H1 (cell line): ENCODE measurements around the gene EVPLL. TPM values are rescaled to one million over a fixed set of nuclear protein-coding genes. Genes with fewer than 3 reads are reported as not detected.
"Not testable (repeated sequence)": the region's sequence is repeated elsewhere in the genome, so short reads cannot be mapped to it uniquely, and the experiment has no call there.

Experiments
- CTCF ChIA-PET: fragments of 300-600 bp; sonication (Branson Sonifier 250); formaldehyde crosslinking; loops from one replicate; lab custom pipeline; 2021; ENCODE audit not compliant: partially characterized antibody; lab: Charles Lee
- POLR2A ChIA-PET: fragments of 300-600 bp; sonication (Branson Sonifier 250); formaldehyde crosslinking; loops from one replicate; lab custom pipeline; 2021; ENCODE audit warnings: inconsistent platforms; ENCODE audit not compliant: partially characterized antibody; lab: Charles Lee
- DNase-seq, 2 experiments: peaks; one replicate each; pipeline versions ENCODE4 v3.0.0 to v3.0.0-alpha.2; 2010 to 2022; ENCODE audit warnings: low spot score in 2 of 2, low read depth in 1 of 2, mixed read lengths in 1 of 2
- FAIRE-seq: peaks from 2 replicates; lab custom pipeline; 2011; peaks lifted over from hg19 to GRCh38; lab: Jason Lieb, UNC
- H2AFZ ChIP-seq: 2 replicates; pipeline ENCODE4 v1.8.1; 2012; ENCODE audit warnings: low read length, inconsistent platforms
- H2AK5ac ChIP-seq: 2 replicates; pipeline ENCODE4 v1.6.1; 2013; ENCODE audit warnings: low read depth, low read length
- H2BK120ac ChIP-seq: replicated peaks from 2 replicates; pipeline ENCODE3; 2013; ENCODE audit warnings: low read depth, low read length, inconsistent platforms
- H2BK12ac ChIP-seq: 2 replicates; pipeline ENCODE4 v1.6.1; 2013; ENCODE audit warnings: low read depth, low read length
- H2BK15ac ChIP-seq: 2 replicates; pipeline ENCODE4 v1.6.1; 2013; ENCODE audit warnings: low read length
- H2BK20ac ChIP-seq: 2 replicates; pipeline ENCODE4 v1.6.1; 2013; ENCODE audit warnings: low read length
- H2BK5ac ChIP-seq: 2 replicates; pipeline ENCODE4 v1.6.1; 2013; ENCODE audit warnings: low read depth, low read length
- H3K14ac ChIP-seq: 2 replicates; pipeline ENCODE4 v1.6.1; 2013; ENCODE audit warnings: inconsistent platforms; ENCODE audit not compliant: insufficient read length
- H3K18ac ChIP-seq: 2 replicates; pipeline ENCODE4 v1.6.1; 2013; ENCODE audit warnings: low read length; ENCODE audit errors: extremely low read depth
- H3K23ac ChIP-seq: 2 replicates; pipeline ENCODE4 v1.6.1; 2013; ENCODE audit warnings: inconsistent platforms; ENCODE audit not compliant: insufficient read length
- H3K23me2 ChIP-seq: 2 replicates; pipeline ENCODE4 v1.6.1; 2013; ENCODE audit warnings: low read depth, low read length
- H3K27ac ChIP-seq: 2 replicates; pipeline ENCODE4 v1.6.1; 2011; ENCODE audit warnings: low read depth, low read length, inconsistent platforms
- H3K27me3 ChIP-seq, 4 experiments: replicated peaks in 1 of 4; 1 replicate in 1 of 4; 2 replicates in 3 of 4; pipeline versions ENCODE4 v1.6.1 to v1.8.1; 2011 to 2013; ENCODE audit warnings: low read length in 3 of 4, mild to moderate bottlenecking in 3 of 4, inconsistent platforms in 2 of 4, mixed read lengths in 2 of 4, moderate library complexity in 1 of 4; ENCODE audit not compliant: control insufficient read depth in 3 of 4, insufficient read depth in 3 of 4; ENCODE audit errors: extremely low read depth in 1 of 4
- H3K36me3 ChIP-seq, 4 experiments: 2 replicates each; pipeline versions ENCODE4 v1.6.1 to v1.8.1; 2011 to 2013; ENCODE audit warnings: mild to moderate bottlenecking in 4 of 4, low read length in 3 of 4, moderate library complexity in 2 of 4, control low read depth in 1 of 4, inconsistent platforms in 1 of 4; ENCODE audit not compliant: insufficient read depth in 4 of 4, control insufficient read depth in 2 of 4
- H3K4ac ChIP-seq: replicated peaks from 2 replicates; pipeline ENCODE3; 2013; ENCODE audit warnings: low read length, low read depth, mixed read lengths, inconsistent platforms; ENCODE audit not compliant: insufficient read length
- H3K4me1 ChIP-seq, 4 experiments: replicated peaks in 1 of 4; 1 replicate in 1 of 4; 2 replicates in 3 of 4; pipeline versions ENCODE4 v1.6.1 to v1.8.1; 2011 to 2013; ENCODE audit warnings: low read length in 3 of 4, inconsistent platforms in 2 of 4, mixed read lengths in 1 of 4; ENCODE audit not compliant: insufficient read depth in 4 of 4, control insufficient read depth in 3 of 4
- H3K4me2 ChIP-seq, 2 experiments: 2 replicates each; pipeline versions ENCODE4 v1.6.1 to v1.8.1; 2011 to 2013; ENCODE audit warnings: low read depth in 2 of 2, low read length in 2 of 2, control low read depth in 1 of 2, inconsistent platforms in 1 of 2, mild to moderate bottlenecking in 1 of 2; ENCODE audit not compliant: insufficient read depth in 1 of 2
- H3K4me3 ChIP-seq, 4 experiments: fragments of 200-600, 300-600 bp in 1 of 4; sonication (generic), shearing (Covaris generic), sonication (Bioruptor Twin) in 1 of 4; 2 replicates each; pipeline versions ENCODE4 v1.5.1 to v1.8.1; 2011 to 2016; ENCODE audit warnings: low read length in 4 of 4, low read depth in 3 of 4, control low read depth in 2 of 4, inconsistent platforms in 2 of 4, mild to moderate bottlenecking in 2 of 4, mixed read lengths in 1 of 4, moderate library complexity in 1 of 4; ENCODE audit not compliant: insufficient read depth in 2 of 4; ENCODE audit errors: extremely low read depth in 1 of 4
- H3K56ac ChIP-seq: replicated peaks from 2 replicates; pipeline ENCODE3; 2013; ENCODE audit warnings: low read depth, mild to moderate bottlenecking, mixed read lengths, low read length, inconsistent platforms; ENCODE audit not compliant: insufficient read length
- H3K79me1 ChIP-seq: 2 replicates; pipeline ENCODE4 v1.6.1; 2013; ENCODE audit warnings: low read depth, low read length, control low read depth
- H3K79me2 ChIP-seq, 2 experiments: 2 replicates each; pipeline versions ENCODE4 v1.6.1 to v1.8.1; 2012 to 2013; ENCODE audit warnings: low read length in 2 of 2, mild to moderate bottlenecking in 2 of 2, inconsistent platforms in 1 of 2; ENCODE audit not compliant: insufficient read depth in 2 of 2, control insufficient read depth in 1 of 2
- H3K9ac ChIP-seq, 4 experiments: replicated peaks in 1 of 4; 1 replicate in 1 of 4; 2 replicates in 3 of 4; pipeline versions ENCODE4 v1.6.1 to v1.8.1; 2011 to 2013; ENCODE audit warnings: low read depth in 3 of 4, low read length in 3 of 4, control low read depth in 2 of 4, mild to moderate bottlenecking in 2 of 4, moderate library complexity in 2 of 4, inconsistent platforms in 1 of 4; ENCODE audit errors: extremely low read depth in 1 of 4
- H3K9me3 ChIP-seq, 2 experiments: 2 replicates each; pipeline versions ENCODE4 v1.6.1 to v1.8.1; 2012 to 2013; ENCODE audit warnings: mild to moderate bottlenecking in 2 of 2, moderate library complexity in 2 of 2, control low read depth in 1 of 2, inconsistent platforms in 1 of 2, low read depth in 1 of 2, low read length in 1 of 2, mixed read lengths in 1 of 2; ENCODE audit not compliant: insufficient read depth in 2 of 2
- H4K20me1 ChIP-seq, 2 experiments: replicated peaks in 1 of 2; 2 replicates each; pipeline versions ENCODE3 to v1.8.1; 2011 to 2013; ENCODE audit warnings: inconsistent platforms in 2 of 2, low read length in 2 of 2, mild to moderate bottlenecking in 1 of 2; ENCODE audit not compliant: insufficient read depth in 2 of 2, control insufficient read depth in 1 of 2
- H4K5ac ChIP-seq: 2 replicates; pipeline ENCODE4 v1.6.1; 2013; ENCODE audit warnings: low read length, low read depth, mixed read lengths, inconsistent platforms; ENCODE audit not compliant: insufficient read length
- H4K8ac ChIP-seq: 2 replicates; pipeline ENCODE4 v1.8.0; 2013; ENCODE audit warnings: mild to moderate bottlenecking, moderate library complexity, low read length, inconsistent platforms; ENCODE audit not compliant: insufficient read depth; ENCODE audit errors: extremely low read depth
- H4K91ac ChIP-seq: replicated peaks from 2 replicates; pipeline ENCODE3; 2013; ENCODE audit warnings: low read length, mixed read lengths, inconsistent platforms; ENCODE audit not compliant: insufficient read length
- WGBS, 2 experiments: shearing (Covaris generic) in 1 of 2; methylation state at CpG; one replicate each; pipeline versions ENCODE4 v1.1.6 to v1.1.7; 2013 to 2015; ENCODE audit warnings: low lambda C conversion rate in 2 of 2, mixed read lengths in 2 of 2, inconsistent platforms in 1 of 2, low coverage in 1 of 2, missing lambda C conversion rate in 1 of 2; ENCODE audit not compliant: insufficient replicate concordance in 2 of 2, insufficient coverage in 1 of 2, insufficient read length in 1 of 2; ENCODE audit errors: extremely low coverage in 1 of 2, missing lambda C conversion rate in 1 of 2; 5-methylcytosine and 5-hydroxymethylcytosine counted together
- polyA plus RNA-seq, 7 experiments: library from polyadenylated mRNA; depleted of rRNA in 3 of 7; stranded (reverse) in 5 of 7; unstranded in 2 of 7; fragments of >200 nt in 5 of 7; fragments of 200-250 nt in 2 of 7; gene quantifications; 1 replicate in 5 of 7; 2 replicates in 1 of 7; 4 replicates in 1 of 7; pipeline versions ENCODE4 v1.2.1 to v1.2.3, GENCODE V29; 2011 to 2013; ENCODE audit warnings: missing spikeins in 2 of 7, mixed read lengths in 2 of 7
- total RNA-seq: library from RNA; stranded (reverse); fragmentation: NEBNext Ultra II Directional; extraction: Animal tissue kit (Norgen Biotek cat#: 25700); gene quantifications from 2 replicates; pipeline ENCODE4 v1.2.1, GENCODE V29; 2021

Gene EVPLL
- total and polyA plus RNA-seq, 2 of the 8 experiments (the other 6 are each of a cell fraction or from before 2014, with no cell fraction given), result 0.06 TPM; not detected in 1

DNA sequence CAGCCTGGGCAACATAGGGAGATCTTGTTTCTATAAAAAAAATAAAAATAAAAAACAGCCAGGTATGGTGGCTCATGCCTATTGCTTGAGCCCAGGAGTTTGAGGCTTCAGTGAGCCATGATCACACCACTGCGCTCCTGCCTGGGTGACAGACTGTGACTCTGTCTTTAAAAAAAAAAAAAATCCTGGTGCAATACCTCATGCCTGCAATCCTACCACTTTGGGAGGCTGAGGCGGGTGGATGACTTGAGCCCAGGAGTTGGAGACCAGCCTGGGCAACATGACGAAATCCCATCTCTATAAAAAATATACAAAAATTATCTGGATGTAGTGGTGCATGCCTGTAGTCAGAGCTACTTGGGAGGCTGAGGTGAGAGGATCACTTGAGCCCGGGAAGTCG, 1.0 kb downstream of the EVPLL start:
- H3K79me2 ChIP-seq, H3K9me3 ChIP-seq, H3K4me2 ChIP-seq, H3K4me1 ChIP-seq, H4K20me1 ChIP-seq, H3K79me1 ChIP-seq, H2BK120ac ChIP-seq, H2BK15ac ChIP-seq, H2BK5ac ChIP-seq, H3K27ac ChIP-seq, H2BK20ac ChIP-seq, H4K5ac ChIP-seq, H3K18ac ChIP-seq, H3K36me3 ChIP-seq, H2AK5ac ChIP-seq, H3K9ac ChIP-seq, H3K23me2 ChIP-seq, DNase-seq, H3K4me3 ChIP-seq, H2BK12ac ChIP-seq, H3K4ac ChIP-seq, FAIRE-seq, CTCF ChIA-PET, H4K91ac ChIP-seq, H3K56ac ChIP-seq, H3K14ac ChIP-seq, H4K8ac ChIP-seq, H3K27me3 ChIP-seq, H3K23ac ChIP-seq, H2AFZ ChIP-seq: not testable (repeated sequence)
- 85% methylated on average over 5 of the region's 5 CpGs; no CpG with 5 or more reads in 1 of the 2 experiments for WGBS, 2 experiments
- POLR2A ChIA-PET, result interaction anchor here (1.1 kb wide), 1 partner anchor 8 kb away, joined by 3 read pairs; no protein-coding TSS in a partner anchor
